Measurements from ENCODE around the gene RNPEPL1.

GRCh38 chr2:240530181-240530580 lies 38.1 kb upstream of the RNPEPL1 start:
- TF ChIP-seq POLR2AphosphoS5 (IDR thresholded peaks at IDR 0.05): no peak
- TF ChIP-seq, protein P1, sequence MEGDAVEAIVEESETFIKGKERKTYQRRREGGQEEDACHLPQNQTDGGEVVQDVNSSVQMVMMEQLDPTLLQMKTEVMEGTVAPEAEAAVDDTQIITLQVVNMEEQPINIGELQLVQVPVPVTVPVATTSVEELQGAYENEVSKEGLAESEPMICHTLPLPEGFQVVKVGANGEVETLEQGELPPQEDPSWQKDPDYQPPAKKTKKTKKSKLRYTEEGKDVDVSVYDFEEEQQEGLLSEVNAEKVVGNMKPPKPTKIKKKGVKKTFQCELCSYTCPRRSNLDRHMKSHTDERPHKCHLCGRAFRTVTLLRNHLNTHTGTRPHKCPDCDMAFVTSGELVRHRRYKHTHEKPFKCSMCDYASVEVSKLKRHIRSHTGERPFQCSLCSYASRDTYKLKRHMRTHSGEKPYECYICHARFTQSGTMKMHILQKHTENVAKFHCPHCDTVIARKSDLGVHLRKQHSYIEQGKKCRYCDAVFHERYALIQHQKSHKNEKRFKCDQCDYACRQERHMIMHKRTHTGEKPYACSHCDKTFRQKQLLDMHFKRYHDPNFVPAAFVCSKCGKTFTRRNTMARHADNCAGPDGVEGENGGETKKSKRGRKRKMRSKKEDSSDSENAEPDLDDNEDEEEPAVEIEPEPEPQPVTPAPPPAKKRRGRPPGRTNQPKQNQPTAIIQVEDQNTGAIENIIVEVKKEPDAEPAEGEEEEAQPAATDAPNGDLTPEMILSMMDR (IDR thresholded peaks at IDR 0.05): no peak
